ENCODE data around the gene IL10RA. TPM values are rescaled to one million over a fixed set of nuclear protein-coding genes. Genes with fewer than 3 reads are reported as not detected.

The IL10RA gene
- total and polyA plus RNA-seq, 9 of the 15 experiments (the other 6 are each of a cell fraction or from before 2014, with no cell fraction given): 0.17 to 17.3 (median 2.9) TPM

GRCh38 chr11:117950301-117950700 is 35.9 kb upstream of the IL10RA start (continued):
- no peak for TF ChIP-seq ZNF609 (CRISPR knock-in tag; IDR thresholded peaks at IDR 0.05; ENCODE audit: borderline replicate concordance)
- no peak for TF ChIP-seq ZNF143 (CRISPR knock-in tag; IDR thresholded peaks at IDR 0.05)
- peak; percentile 33; the same call in 1 of the 2 replicates for TF ChIP-seq JUND (IDR thresholded peaks at IDR 0.05; ENCODE audit: borderline replicate concordance, low read depth, low read length)
- TF ChIP-seq JUND (tag; IDR thresholded peaks at IDR 0.05; ENCODE audit: borderline replicate concordance, low read depth, low read length): no peak; the same call in 2 of the 3 replicates
- TF ChIP-seq DPF2 (IDR thresholded peaks at IDR 0.05): peak; percentile 42; the same call in 1 of the 2 replicates
- no peak for TF ChIP-seq TAL1 (IDR thresholded peaks at IDR 0.05)
- TF ChIP-seq ZNF766 (CRISPR knock-in tag; conservative IDR thresholded peaks at IDR 0.05): peak; percentile 55; the same call in 1 of the 2 replicates
- TF ChIP-seq, protein P1, sequence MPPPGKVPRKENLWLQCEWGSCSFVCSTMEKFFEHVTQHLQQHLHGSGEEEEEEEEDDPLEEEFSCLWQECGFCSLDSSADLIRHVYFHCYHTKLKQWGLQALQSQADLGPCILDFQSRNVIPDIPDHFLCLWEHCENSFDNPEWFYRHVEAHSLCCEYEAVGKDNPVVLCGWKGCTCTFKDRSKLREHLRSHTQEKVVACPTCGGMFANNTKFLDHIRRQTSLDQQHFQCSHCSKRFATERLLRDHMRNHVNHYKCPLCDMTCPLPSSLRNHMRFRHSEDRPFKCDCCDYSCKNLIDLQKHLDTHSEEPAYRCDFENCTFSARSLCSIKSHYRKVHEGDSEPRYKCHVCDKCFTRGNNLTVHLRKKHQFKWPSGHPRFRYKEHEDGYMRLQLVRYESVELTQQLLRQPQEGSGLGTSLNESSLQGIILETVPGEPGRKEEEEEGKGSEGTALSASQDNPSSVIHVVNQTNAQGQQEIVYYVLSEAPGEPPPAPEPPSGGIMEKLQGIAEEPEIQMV (tag; conservative IDR thresholded peaks at IDR 0.05; ENCODE audit: low read depth): no peak
- no peak for TF ChIP-seq ZNF239 (CRISPR knock-in tag; IDR thresholded peaks at IDR 0.05)
- no peak for TF ChIP-seq RBM15 (IDR thresholded peaks at IDR 0.05; ENCODE audit: insufficient read depth, low read length)
- 0 out of 2 replicates have a peak, but pooled peaks have one; percentile 25 for TF ChIP-seq SMC3 (conservative IDR thresholded peaks at IDR 0.05; ENCODE audit: insufficient read depth, low read depth, low read length)
- TF ChIP-seq FIP1L1 (IDR thresholded peaks at IDR 0.05; ENCODE audit: low read depth, low read length, poor library complexity, severe bottlenecking): no peak
- peak; percentile 24; the same call in 1 of the 2 replicates for TF ChIP-seq TEAD4 (IDR thresholded peaks at IDR 0.05; ENCODE audit: low read length)
- TF ChIP-seq TEAD4 (CRISPR knock-in tag; IDR thresholded peaks at IDR 0.05; ENCODE audit: borderline replicate concordance): no peak
- peak; percentile 52 for TF ChIP-seq DACH1 (IDR thresholded peaks at IDR 0.05; ENCODE audit: partially characterized antibody)
- TF ChIP-seq, protein P2, sequence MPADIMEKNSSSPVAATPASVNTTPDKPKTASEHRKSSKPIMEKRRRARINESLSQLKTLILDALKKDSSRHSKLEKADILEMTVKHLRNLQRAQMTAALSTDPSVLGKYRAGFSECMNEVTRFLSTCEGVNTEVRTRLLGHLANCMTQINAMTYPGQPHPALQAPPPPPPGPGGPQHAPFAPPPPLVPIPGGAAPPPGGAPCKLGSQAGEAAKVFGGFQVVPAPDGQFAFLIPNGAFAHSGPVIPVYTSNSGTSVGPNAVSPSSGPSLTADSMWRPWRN (IDR thresholded peaks at IDR 0.05; ENCODE audit: low read depth): no peak
- no peak for TF ChIP-seq ZNF263 (CRISPR knock-in tag; IDR thresholded peaks at IDR 0.05; ENCODE audit: borderline replicate concordance)
- TF ChIP-seq SOX6 (IDR thresholded peaks at IDR 0.05): 0 out of 2 replicates have a peak, but pooled peaks have one; percentile 37
- peak; percentile 92 for TF ChIP-seq GATA2 (CRISPR knock-in tag; IDR thresholded peaks at IDR 0.05)
- no peak for TF ChIP-seq RNF2 (IDR thresholded peaks at IDR 0.05)
- TF ChIP-seq MAZ (CRISPR knock-in tag; conservative IDR thresholded peaks at IDR 0.05 in 1 of 2, IDR thresholded peaks at IDR 0.05 in 1 of 2): peak in 1 of 2 experiments; percentile 41; a peak in 1 of 4 replicates
- no peak for TF ChIP-seq ZNF354B (CRISPR knock-in tag; IDR thresholded peaks at IDR 0.05)
- TF ChIP-seq ZNF24 (IDR thresholded peaks at IDR 0.05): peak; percentile 42; the same call in 1 of the 2 replicates
- TF ChIP-seq SETDB1 (IDR thresholded peaks at IDR 0.05; ENCODE audit: low read length): no peak
- no peak for TF ChIP-seq NFXL1 (CRISPR knock-in tag; IDR thresholded peaks at IDR 0.05)
- no peak for TF ChIP-seq TARDBP (IDR thresholded peaks at IDR 0.05)
